Neural cell (in vitro differentiated cells): Measurements from ENCODE around the gene NTSR2. TPM values are rescaled to one million over a fixed set of nuclear protein-coding genes. Genes with fewer than 3 reads are reported as not detected.

Source experiments
- H2AFZ ChIP-seq: fragments of 200-600, 300-800 bp; sonication (generic), shearing (Covaris generic); 2 replicates; pipeline ENCODE4 v1.6.0; 2014; ENCODE audit warnings: low read depth, mild to moderate bottlenecking, antibody characterized with exemption, low read length, moderate library complexity
- H3F3A ChIP-seq: fragments of 200-600 bp; shearing (Covaris generic); 2 replicates; pipeline ENCODE4 v1.6.1; 2016; ENCODE audit warnings: mild to moderate bottlenecking, moderate library complexity, mixed read lengths, antibody characterized with exemption, low read length; ENCODE audit not compliant: insufficient read depth, poor library complexity, severe bottlenecking
- H3K27ac ChIP-seq: fragments of 200-600, 300-800 bp; sonication (generic), shearing (Covaris generic); 2 replicates; pipeline ENCODE4 v1.5.1; 2014; ENCODE audit warnings: mild to moderate bottlenecking, low read length, moderate library complexity
- H3K27me3 ChIP-seq: fragments of 300-800, 200-600 bp; sonication (generic), shearing (Covaris generic); 2 replicates; pipeline ENCODE4 v1.6.0; 2014; ENCODE audit warnings: mild to moderate bottlenecking, low read depth, low read length, moderate library complexity; ENCODE audit not compliant: insufficient read depth
- H3K36me3 ChIP-seq: fragments of 300-800, 200-600 bp; sonication (generic), shearing (Covaris generic); 2 replicates; pipeline ENCODE4 v1.5.1; 2014; ENCODE audit warnings: mild to moderate bottlenecking, antibody characterized with exemption, low read length, moderate library complexity; ENCODE audit not compliant: insufficient read depth
- H3K4me2 ChIP-seq: fragments of 300-800, 200-600 bp; sonication (generic), shearing (Covaris generic); 2 replicates; pipeline ENCODE4 v1.6.0; 2014; ENCODE audit warnings: mild to moderate bottlenecking, low read length
- H3K4me3 ChIP-seq: fragments of 300-800, 200-600 bp; sonication (generic), shearing (Covaris generic); 2 replicates; pipeline ENCODE4 v1.5.1; 2014; ENCODE audit warnings: mild to moderate bottlenecking, low read length, moderate library complexity
- H3K79me2 ChIP-seq: fragments of 200-600 bp; shearing (Covaris generic); replicated peaks from 2 replicates; pipeline ENCODE4 v1.6.0; 2014; ENCODE audit warnings: mild to moderate bottlenecking, low read length, moderate library complexity; ENCODE audit not compliant: insufficient read depth
- H3K9ac ChIP-seq: fragments of 300-800, 200-600 bp; sonication (generic), shearing (Covaris generic); 2 replicates; pipeline ENCODE4 v1.6.1; 2016; ENCODE audit warnings: mild to moderate bottlenecking, low read length, mixed read lengths
- H3K9me2 ChIP-seq: fragments of 200-600 bp; shearing (Covaris generic); 2 replicates; pipeline ENCODE4 v1.6.1; 2016; ENCODE audit warnings: mild to moderate bottlenecking, low read length, mixed read lengths; ENCODE audit not compliant: insufficient read depth
- H3K9me3 ChIP-seq: fragments of 200-600, 300-800 bp; sonication (generic), shearing (Covaris generic); 2 replicates; pipeline ENCODE4 v1.6.1; 2016; ENCODE audit warnings: mild to moderate bottlenecking, mixed run types, low read length, moderate library complexity, mixed read lengths
- H4K20me1 ChIP-seq: fragments of 200-600 bp; shearing (Covaris generic); 2 replicates; pipeline ENCODE4 v1.6.1; 2016; ENCODE audit warnings: mild to moderate bottlenecking, mixed run types; ENCODE audit not compliant: insufficient read depth
- EZH2 ChIP-seq: fragments of 200-600, 300-800 bp; shearing (Covaris generic), sonication (generic); IDR thresholded peaks from 2 replicates; pipeline ENCODE4 v1.6.1; 2014; ENCODE audit warnings: antibody characterized with exemption, low read length, borderline replicate concordance, mild to moderate bottlenecking; ENCODE audit not compliant: insufficient read depth, poor library complexity, severe bottlenecking
- MXI1 ChIP-seq: fragments of 450-650 bp; conservative IDR thresholded peaks from 2 replicates; pipeline ENCODE4 v1.6.1; 2014; ENCODE audit warnings: antibody characterized with exemption, mild to moderate bottlenecking; ENCODE audit not compliant: poor library complexity, severe bottlenecking
- POLR2AphosphoS5 ChIP-seq: IDR thresholded peaks from 2 replicates; pipeline ENCODE4 v1.6.1; 2012
- SMC3 ChIP-seq: fragments of 450-650 bp; conservative IDR thresholded peaks from 2 replicates; pipeline ENCODE4 v1.6.1; 2014; ENCODE audit warnings: antibody characterized with exemption, mild to moderate bottlenecking, moderate library complexity; ENCODE audit not compliant: poor library complexity
- TAF1 ChIP-seq: IDR thresholded peaks from 2 replicates; pipeline ENCODE4 v1.6.1; 2012; ENCODE audit warnings: low read depth
- polyA plus RNA-seq: library from polyadenylated mRNA; depleted of rRNA; stranded (reverse); fragments of >200 nt; gene quantifications from 2 replicates; pipeline ENCODE4 v1.2.3, GENCODE V29; 2014
- TF ChIP-seq, protein P1 (sequence below): fragments of 450-650 bp; IDR thresholded peaks from 2 replicates; pipeline ENCODE4 v1.5.1; 2014; ENCODE audit warnings: antibody characterized with exemption, mild to moderate bottlenecking, moderate library complexity; ENCODE audit not compliant: poor library complexity, severe bottlenecking
- TF ChIP-seq, protein P2 (sequence below): IDR thresholded peaks from 2 replicates; pipeline ENCODE4 v1.6.1; 2012; ENCODE audit warnings: borderline replicate concordance

The NTSR2 gene
- polyA plus RNA-seq, 1 donor from 2014 or later: not detected

DNA sequence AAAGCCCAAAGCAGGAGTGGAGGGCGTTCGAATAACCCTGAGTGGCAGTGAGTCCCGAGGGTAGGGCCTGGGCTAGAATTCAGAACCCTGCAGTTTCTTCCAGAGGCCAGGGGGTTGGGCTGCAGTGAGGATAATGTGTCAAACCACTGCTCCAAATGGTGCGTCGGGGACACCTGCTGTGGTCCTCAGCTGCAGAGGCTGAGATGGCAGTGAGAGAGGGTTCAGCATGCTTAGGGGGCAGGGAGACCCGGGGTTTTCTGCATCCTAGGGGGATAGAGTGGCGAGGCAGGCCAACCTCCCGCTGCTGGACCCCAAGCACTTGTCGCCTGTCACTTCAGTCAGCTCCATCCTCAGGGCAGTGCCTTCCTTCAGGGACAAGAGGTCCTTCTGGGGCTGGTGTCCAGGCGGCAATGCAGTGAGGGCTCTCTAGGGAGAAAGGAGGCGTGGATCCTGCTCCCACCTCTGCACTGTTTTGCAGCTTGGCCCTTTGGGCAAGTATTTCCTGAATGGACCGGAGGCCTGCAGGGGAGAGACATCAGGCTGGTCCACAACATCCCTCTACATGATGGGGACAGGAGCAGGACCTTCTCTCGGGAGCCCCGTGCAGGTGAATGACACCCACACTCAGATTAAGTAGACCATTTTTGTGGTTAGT is 8.4 kb upstream of the NTSR2 start:
- TF ChIP-seq, protein P1, sequence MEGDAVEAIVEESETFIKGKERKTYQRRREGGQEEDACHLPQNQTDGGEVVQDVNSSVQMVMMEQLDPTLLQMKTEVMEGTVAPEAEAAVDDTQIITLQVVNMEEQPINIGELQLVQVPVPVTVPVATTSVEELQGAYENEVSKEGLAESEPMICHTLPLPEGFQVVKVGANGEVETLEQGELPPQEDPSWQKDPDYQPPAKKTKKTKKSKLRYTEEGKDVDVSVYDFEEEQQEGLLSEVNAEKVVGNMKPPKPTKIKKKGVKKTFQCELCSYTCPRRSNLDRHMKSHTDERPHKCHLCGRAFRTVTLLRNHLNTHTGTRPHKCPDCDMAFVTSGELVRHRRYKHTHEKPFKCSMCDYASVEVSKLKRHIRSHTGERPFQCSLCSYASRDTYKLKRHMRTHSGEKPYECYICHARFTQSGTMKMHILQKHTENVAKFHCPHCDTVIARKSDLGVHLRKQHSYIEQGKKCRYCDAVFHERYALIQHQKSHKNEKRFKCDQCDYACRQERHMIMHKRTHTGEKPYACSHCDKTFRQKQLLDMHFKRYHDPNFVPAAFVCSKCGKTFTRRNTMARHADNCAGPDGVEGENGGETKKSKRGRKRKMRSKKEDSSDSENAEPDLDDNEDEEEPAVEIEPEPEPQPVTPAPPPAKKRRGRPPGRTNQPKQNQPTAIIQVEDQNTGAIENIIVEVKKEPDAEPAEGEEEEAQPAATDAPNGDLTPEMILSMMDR: no peak
- no peak for TF ChIP-seq TAF1
- TF ChIP-seq, protein P2, sequence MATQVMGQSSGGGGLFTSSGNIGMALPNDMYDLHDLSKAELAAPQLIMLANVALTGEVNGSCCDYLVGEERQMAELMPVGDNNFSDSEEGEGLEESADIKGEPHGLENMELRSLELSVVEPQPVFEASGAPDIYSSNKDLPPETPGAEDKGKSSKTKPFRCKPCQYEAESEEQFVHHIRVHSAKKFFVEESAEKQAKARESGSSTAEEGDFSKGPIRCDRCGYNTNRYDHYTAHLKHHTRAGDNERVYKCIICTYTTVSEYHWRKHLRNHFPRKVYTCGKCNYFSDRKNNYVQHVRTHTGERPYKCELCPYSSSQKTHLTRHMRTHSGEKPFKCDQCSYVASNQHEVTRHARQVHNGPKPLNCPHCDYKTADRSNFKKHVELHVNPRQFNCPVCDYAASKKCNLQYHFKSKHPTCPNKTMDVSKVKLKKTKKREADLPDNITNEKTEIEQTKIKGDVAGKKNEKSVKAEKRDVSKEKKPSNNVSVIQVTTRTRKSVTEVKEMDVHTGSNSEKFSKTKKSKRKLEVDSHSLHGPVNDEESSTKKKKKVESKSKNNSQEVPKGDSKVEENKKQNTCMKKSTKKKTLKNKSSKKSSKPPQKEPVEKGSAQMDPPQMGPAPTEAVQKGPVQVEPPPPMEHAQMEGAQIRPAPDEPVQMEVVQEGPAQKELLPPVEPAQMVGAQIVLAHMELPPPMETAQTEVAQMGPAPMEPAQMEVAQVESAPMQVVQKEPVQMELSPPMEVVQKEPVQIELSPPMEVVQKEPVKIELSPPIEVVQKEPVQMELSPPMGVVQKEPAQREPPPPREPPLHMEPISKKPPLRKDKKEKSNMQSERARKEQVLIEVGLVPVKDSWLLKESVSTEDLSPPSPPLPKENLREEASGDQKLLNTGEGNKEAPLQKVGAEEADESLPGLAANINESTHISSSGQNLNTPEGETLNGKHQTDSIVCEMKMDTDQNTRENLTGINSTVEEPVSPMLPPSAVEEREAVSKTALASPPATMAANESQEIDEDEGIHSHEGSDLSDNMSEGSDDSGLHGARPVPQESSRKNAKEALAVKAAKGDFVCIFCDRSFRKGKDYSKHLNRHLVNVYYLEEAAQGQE: no peak
- TF ChIP-seq MXI1: no peak
- TF ChIP-seq POLR2AphosphoS5: no peak
- TF ChIP-seq SMC3: no peak
- TF ChIP-seq EZH2: no peak
- Histone ChIP-seq H3K27ac (no peak overlapping the region), H3K9me2 (no peaks in the 10 kb centered on the region), H3K9me3 (no peaks in the 10 kb centered on the region), H3K27me3 (no peaks in the 10 kb centered on the region), H3K9ac (no peak overlapping the region), H3K4me3 (no peak overlapping the region), H3K36me3 (no peaks in the 10 kb centered on the region), H2AFZ (no peak overlapping the region), H4K20me1 (no peaks in the 10 kb centered on the region), H3K4me2 (no peak overlapping the region), H3F3A (no peaks in the 10 kb centered on the region), H3K79me2 (no peaks in the 10 kb centered on the region)

DNA sequence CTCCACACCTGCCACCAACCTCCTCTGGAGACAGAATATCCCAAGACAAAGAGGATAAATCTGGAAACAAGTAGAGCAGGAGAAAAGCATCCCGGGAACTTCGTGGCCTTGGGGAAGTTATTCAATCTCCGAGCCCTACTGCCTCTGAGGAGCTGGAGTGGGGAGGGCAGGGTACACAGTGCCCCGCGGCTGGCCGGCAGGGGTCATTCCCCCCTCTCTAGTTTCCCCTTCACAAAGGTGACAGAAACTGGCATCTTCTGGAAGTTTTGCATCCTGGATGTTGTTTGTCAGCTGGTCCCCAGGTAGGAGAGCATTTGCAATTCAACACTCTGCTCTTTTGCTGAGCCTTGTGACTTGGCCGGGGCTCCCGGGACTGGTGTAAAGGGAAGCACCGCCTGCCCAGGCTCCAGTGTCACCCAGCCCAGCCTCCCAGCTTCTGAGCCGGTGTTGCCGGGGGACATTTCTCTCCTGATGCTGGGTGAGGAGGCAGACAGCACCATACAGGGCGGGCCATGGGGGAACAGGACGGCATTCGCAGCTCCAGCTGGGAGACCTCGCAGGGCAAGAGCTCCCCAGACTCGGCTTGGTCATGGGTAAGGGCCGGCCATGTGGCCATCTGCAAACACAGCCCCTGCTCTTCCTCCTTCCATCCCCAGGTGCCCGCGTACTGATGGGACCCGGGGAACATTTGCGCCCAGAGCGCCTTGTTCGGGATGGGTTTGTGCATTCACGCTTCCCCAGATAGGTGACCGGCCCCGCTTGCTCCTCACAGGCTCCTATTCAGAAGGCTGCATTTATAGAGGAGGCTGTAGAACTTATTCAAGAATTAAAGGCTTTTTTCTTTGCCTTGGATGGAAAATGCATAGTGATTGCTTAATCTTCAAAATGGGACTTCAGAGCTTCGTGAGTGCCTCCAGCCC is 7.4 kb upstream of the NTSR2 start:
- TF ChIP-seq, protein P1: no peak
- no peaks in the 10 kb centered on the region for H3K9me2 ChIP-seq
- H3K9me3 ChIP-seq: no peaks in the 10 kb centered on the region
- H2AFZ ChIP-seq: no peak overlapping the region
- no peak overlapping the region for H3K27ac ChIP-seq
- H3F3A ChIP-seq: no peaks in the 10 kb centered on the region
- no peak overlapping the region for H3K9ac ChIP-seq
- H3K79me2 ChIP-seq: no peaks in the 10 kb centered on the region
- H3K36me3 ChIP-seq: no peaks in the 10 kb centered on the region
- H4K20me1 ChIP-seq: no peaks in the 10 kb centered on the region
- H3K4me2 ChIP-seq: no peak overlapping the region
- no peak overlapping the region for H3K4me3 ChIP-seq
- H3K27me3 ChIP-seq: no peaks in the 10 kb centered on the region
